ENCODE measurements around the gene TMEM79.
"Not testable (repeated sequence)": the region's sequence is repeated elsewhere in the genome, so short reads cannot be mapped to it uniquely, and the experiment has no call there.

Gene TMEM79

DNA sequence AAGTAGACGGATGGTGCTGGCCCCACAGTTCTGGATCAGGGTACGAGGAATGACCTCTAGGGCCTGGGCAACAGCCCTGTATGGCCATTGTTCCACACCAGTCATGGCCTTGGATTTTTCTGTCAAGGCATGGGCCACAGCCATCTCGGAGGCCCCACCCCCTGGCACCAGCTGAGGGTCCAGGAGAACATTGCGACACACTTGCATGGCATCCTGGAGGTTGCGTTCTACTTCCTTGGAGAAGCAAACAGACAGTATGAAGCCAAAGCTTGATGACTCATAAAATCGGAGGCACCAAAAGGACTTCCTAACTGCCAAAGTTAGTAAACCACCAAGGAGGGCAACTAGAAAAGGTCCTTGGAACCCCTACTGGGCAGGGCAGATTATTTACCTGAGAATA is 26.8 kb downstream of the TMEM79 start:
- no peak for DNase-seq

DNA sequence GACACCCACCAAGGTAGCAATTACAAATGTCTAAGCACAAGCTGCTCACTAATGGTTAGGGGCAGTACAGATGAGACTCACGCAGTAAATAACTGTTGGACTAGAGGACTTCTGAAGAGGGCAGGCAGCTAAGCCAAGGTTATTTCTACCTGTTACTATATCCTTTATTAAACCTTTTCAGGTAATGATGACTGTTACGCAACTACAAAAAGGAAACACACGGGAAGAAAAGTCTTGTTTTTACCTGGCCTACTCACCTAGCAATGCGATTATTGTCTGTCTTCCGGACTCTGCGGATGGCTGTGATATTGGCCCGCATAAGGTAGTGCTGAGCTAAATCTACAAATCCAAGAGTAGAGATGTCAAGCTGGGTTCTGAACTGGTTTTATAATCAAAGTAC is 32.8 kb downstream of the TMEM79 start:
- DNase-seq = no peak

DNA sequence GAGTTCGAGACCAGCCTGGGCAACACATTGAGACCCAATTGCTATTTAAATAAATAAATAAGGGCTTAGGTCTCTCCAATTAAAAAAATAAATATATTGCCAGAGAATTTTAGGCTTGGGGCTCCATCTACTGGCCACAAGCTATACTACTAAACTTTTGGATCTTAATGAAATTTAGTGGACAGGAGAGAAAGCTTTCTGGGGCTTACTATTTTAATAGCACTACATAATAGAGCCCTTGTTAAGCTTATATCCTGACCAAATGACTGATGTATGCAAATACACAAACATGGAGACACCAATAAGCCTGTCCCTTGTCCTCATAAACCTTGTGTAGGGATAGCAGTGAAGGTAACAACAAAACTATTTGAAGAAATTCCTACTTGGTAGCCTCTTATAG is 35.5 kb downstream of the TMEM79 start:
- peak in 1 of 2 experiments; percentile 15 for DNase-seq

DNA sequence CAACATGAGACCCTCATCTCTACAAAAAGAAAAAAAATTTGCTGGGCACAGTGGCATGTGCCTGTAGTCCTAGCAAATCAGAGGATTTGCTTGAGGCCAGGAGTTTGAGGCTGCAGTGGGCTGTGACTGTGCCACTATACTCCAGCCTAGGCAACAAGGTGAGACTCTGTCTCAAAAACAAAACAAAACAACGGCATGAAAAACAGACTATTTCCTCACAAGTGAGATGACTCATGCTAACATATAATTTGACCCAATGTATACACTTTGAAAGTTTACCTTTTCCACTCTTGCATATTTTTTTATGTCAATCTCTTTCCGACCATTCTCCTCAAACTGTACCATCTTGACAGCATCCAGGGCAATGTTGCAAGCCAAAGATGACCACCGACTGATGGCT is 36.4 kb downstream of the TMEM79 start:
- DNase-seq = no peak

DNA sequence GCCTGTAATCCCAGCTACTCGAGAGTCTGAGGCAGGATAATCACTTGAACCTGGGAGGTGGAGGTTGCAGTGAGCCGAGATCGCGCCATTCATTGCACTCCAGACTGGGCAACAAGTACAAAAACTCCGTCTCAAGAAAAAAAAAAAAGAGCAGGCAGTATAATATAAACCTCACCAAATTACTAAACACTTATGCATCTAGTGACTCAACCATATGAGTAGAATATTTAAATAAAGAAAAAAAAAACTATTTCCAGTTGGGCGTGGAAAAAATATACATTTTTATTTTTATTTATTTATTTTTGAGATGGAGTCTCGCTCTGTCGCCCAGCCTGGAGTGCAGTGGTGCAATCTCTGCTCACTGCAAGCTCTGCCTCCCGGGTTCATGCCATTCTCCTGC is 39.1 kb downstream of the TMEM79 start:
- DNase-seq = not testable (repeated sequence)

DNA sequence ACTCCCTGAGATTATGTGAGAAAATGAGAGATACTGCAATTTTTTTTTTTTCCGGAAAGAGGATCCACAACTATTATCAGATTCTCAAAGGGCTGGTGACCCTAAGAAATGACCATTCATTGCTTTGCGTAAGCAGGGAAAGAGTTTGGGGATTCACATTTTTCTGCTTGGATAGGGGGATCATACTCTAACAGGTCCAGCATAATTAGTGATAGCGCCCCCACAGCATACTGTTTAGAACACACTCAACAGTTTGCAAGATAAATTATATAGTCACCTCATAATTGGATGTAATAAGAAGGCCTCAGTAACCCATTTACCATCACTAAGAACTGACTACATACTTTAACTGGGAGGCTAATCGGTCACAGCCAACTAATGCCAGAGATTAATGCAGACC is 52.1 kb downstream of the TMEM79 start:
- DNase-seq = no peak

DNA sequence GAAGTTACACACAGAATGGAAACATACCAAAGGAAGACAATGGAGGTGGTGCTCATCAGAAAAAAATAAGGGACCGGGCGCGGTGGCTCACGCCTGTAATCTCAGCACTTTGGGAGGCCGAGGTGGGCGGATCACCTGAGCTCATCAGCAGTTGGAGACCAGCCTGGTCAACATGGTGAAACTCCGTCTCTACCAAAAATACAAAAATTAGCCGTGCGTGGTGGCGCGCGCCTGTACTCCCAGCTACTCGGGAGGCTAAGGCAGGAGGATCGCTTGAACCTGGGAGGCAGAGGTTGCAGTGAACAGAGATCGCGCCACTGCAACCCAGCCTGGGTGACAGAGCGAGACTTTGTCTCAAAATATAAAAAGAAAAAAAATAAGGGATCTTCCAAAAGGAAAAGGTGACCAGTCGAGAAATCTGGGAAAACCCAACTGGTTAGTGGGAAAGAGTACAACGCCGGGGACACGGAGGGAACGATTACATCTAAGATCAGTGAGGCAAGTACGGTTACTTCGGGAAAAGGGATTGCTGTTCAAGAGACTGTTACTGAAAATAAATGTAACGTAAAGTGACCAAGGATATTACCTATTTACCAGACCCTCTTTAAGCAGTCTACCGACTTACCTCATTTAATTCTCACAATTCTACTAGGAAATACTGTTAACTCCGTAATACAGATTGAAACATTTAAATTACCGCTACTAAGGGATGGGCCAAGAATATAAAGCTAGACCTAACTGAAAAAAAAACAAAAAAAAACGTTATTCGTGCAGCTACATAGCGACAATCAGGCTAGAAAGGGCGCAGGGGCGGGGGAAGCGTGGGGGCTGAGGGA is 53.1 kb downstream of the TMEM79 start:
- DNase-seq = no peak

DNA sequence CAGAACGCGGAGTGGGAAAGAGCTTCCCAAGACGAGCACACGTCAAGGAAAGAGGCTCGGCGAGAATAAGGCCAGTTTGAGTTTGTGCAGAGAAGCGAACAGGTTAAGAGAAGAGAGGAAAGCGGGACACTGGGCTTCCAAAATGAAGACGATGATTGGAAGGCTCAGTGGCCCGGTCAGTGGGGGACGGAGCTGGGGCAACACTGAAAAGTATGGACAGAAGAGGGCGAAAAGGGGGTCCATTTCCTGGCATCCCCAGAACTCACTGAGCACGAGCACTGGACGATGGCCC is 53.7 kb downstream of the TMEM79 start:
- no peak for DNase-seq

DNA sequence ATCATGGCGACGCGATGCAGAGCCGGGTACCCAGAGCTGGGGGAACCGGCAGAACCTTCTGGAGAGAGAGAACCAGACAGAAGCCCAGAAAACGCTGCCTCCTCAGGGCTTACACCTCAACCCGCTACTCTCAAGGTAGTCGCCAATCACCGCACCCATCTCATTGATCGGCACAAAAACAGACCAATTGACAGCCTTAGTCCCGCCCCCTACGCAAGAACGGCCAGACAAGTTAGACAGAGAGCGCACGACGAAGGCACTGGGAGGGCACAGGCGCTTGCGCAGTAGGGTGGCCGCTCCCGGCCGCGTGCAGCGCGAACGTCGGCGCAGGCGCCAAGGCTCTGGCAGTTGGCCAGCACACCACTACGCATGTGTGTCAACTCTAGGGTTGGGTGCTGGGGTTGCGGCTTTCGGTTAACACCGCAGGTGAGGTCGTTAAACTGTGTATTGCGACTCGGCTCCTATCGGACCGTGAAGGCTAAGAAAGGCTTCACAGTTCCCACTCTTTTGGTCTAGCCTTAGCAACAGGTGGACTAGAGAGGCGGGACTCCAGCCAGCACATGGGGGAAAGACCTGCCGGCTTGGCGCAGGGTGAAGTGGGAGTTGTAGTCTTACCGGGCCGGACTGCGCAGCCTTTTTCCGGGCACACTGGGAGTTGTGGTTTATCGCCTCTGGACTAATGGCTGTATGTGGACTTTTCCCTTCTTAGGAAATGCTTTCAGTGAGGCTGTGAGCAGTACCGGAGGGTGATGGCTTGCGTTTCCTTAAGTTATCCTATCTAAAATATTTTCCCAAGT is 54.3 kb downstream of the TMEM79 start, which contains the start of the genes CCT3 and TSACC:
Gene CCT3, minus strand, starts transcription at position 113 of the 797 bp plus-strand sequence. Its CDS starts 108 bp downstream, at position 5.
Gene TSACC, plus strand, starts transcription at position 347 of the 797 bp plus-strand sequence. CDS start 1,232 bp downstream, outside the sequence.
- DNase-seq = peak; percentile 93 to 97

All from SW 1271 (cell line).